SK-N-SH (cell line): ENCODE data around the gene SLFNL1.

Experiments used
- CHD2 ChIP-seq: fragments of 150-350 bp; IDR thresholded peaks from 2 replicates; pipeline ENCODE4 v1.6.1; 2018; ENCODE audit warnings: low read length; ENCODE audit not compliant: partially characterized antibody
- CTCF ChIP-seq: fragments of 200-600 bp; sonication (generic); IDR thresholded peaks from 2 replicates; pipeline ENCODE4 v1.6.1; 2017; ENCODE audit warnings: antibody characterized with exemption, mild to moderate bottlenecking, moderate library complexity
- ELF1 ChIP-seq: IDR thresholded peaks from 2 replicates; pipeline ENCODE4 v1.4.0; 2012
- EZH2phosphoT487 ChIP-seq: fragments of 200-600 bp; sonication (generic); IDR thresholded peaks from 2 replicates; pipeline ENCODE4 v1.6.1; 2017; ENCODE audit warnings: low read depth, mixed run types, mild to moderate bottlenecking, antibody characterized with exemption, moderate library complexity, borderline replicate concordance
- GABPA ChIP-seq: IDR thresholded peaks from 2 replicates; pipeline ENCODE4 v1.4.0; 2012; ENCODE audit warnings: low read depth, mild to moderate bottlenecking
- MXI1 ChIP-seq: IDR thresholded peaks from 2 replicates; pipeline ENCODE4 v1.6.1; 2012; ENCODE audit warnings: mild to moderate bottlenecking, low read depth, low read length, improper control_type of control experiment
- NFIC ChIP-seq: IDR thresholded peaks from 2 replicates; pipeline ENCODE4 v1.4.0; 2012; ENCODE audit warnings: borderline replicate concordance
- NRF1 ChIP-seq: IDR thresholded peaks from 2 replicates; pipeline ENCODE4 v1.6.1; 2012; ENCODE audit warnings: low read depth, mild to moderate bottlenecking, low read length
- POLR2AphosphoS5 ChIP-seq: IDR thresholded peaks from 2 replicates; pipeline ENCODE4 v1.6.1; 2012; ENCODE audit warnings: low read depth, low read length
- REST ChIP-seq: IDR thresholded peaks from 2 replicates; pipeline ENCODE4 v1.6.1; 2012; ENCODE audit warnings: mild to moderate bottlenecking, low read depth, low read length, moderate library complexity
- YY1 ChIP-seq: IDR thresholded peaks from 2 replicates; pipeline ENCODE4 v1.4.0; 2012; ENCODE audit warnings: low read depth, mild to moderate bottlenecking

- TF ChIP-seq CTCF (no peak), NFIC (no peak), EZH2phosphoT487 (no peak), YY1 (no peak), POLR2AphosphoS5 (no peak), ELF1 (no peak), MXI1 (no peak), GABPA (no peak), CHD2 (no peak), NRF1 (no peak), REST (no peak)
Observed at GRCh38 chr1:41037116-41037903, 15.8 kb upstream of the SLFNL1 start.
